HG02852 (cell line): Measurements from ENCODE around the gene TDRD1.

ENCODE experiments used
- ATAC-seq: cut with Tn5 transposase; IDR thresholded peaks from one replicate; pipeline ENCODE4 v1.9.1; 2021; ENCODE audit warnings: mild to moderate bottlenecking, moderate library complexity; ENCODE audit not compliant: unreplicated experiment

Gene TDRD1

DNA sequence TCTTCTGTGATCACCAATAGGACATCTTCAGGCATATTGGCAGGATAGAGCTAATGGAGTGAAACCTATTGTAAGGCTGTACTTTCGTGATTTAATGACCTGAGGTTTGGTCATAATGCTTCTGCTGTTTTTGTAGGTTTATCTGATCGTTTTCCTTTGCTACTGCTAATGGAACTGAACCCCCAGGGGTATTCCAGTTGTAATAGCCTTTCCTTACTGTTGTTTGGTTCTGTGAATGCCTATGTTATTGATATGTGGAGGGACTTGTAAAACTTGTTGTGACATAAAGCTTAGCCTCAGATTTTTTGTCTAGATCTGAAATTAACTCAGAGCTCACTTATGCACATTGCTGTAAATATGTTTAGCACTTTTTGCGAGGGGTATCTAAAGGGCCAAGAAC, 49.0 kb downstream of the TDRD1 start:
- ATAC-seq: no peak

DNA sequence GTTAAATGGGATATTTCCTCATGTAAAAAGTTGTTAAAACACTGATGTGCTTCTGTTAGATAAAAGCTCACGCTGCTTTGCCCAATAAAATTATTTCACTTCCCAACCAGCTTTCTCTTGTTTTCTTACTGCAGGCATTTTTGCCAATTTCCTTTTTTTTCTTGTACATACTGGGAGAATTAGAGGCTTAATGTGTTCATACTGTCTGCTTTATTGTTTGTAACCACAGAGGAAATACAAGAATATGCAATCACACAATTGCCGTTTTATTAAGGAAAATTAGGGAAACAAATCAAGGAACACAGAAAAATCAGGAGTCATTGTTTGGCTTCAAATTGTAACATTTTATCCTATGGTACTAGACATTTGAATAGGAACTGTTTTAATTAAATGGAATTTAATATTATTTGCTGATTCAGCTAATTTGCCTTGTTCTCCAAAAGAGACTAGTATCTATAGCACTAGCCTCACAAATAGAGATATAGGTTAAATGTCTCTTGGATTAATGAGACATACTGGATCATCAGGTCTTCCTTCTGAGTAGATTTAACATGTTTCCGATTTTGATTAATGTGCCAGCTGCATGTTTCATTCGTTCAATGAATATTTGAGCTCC, 53.5 kb downstream of the TDRD1 start:
- ATAC-seq: no peak

DNA sequence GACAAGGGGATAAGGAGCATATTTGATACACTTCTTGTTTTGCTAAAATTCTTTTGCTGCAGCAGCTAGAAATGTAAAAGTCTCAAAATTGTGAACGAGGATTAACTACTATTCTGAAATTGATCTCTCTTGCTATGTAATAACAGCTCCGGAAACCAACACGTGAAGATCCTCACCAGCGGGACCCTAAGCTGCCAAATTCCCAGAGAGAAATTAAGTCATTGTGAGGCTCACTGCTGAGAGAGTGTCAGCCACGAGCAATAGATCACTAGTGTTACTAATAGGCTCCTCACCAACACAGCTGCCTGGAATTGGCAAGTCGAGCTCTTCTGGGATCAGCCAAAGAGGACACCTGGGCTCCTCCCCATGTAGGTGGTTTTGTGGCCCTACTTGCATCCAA, 54.3 kb downstream of the TDRD1 start:
- ATAC-seq: no peak

DNA sequence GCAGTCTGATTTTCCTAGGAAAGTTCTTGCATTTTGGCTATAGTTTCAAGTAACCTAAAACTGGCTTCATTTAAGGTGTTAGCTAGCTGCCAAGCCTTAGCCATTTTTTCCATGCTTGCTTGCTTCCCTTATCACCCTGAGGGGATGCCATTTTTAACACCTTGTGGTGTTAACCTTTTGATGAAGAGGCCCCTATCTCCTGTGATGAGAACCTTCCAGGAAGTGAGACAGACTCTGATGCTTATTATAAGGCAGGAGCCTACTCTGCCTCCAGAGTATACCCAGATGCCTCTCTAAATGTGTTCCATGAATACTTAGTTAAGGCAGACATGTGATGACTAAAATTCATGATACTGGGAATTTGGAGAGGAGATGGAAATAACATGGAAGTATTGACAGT, 55.0 kb downstream of the TDRD1 start:
- no peak for ATAC-seq

DNA sequence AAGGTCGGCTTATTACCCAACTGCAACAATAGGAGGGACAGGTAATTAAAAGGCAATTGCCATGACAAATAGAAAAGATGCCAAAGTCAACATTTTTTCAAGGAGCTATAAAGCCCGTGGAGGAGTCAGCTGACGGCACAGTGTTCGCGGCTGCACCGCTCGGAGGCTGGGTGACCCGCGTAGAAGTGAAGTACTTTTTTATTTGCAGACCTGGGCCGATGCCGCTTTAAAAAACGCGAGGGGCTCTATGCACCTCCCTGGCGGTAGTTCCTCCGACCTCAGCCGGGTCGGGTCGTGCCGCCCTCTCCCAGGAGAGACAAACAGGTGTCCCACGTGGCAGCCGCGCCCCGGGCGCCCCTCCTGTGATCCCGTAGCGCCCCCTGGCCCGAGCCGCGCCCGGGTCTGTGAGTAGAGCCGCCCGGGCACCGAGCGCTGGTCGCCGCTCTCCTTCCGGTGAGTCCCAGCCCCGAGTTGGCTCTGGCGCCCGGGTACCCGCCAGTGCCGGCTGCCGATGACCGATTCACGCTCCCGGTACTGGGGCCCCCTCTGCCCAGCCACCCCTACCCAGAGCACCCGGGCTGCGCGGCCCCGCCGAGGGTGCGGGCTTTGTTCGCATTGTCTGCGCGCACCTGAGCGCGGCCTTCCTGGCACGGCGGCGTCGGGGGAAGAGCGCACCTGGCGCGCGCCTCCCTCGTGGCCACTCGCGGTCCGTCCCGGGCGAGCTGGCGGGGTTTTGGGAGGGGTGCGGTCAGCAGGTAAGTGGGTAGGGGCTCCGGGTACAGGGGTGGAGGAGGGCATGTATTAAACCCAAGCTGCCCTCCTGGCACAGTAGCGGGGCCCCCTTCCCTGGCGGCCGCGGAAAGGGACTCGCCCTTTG, 60.2 kb downstream of the TDRD1 start, which contains the start of gene VWA2:
TSS of gene VWA2 (plus strand) at position 138 of the 877 bp plus-strand sequence. CDS start 9,460 bp downstream, outside the sequence.
- no peak for ATAC-seq

DNA sequence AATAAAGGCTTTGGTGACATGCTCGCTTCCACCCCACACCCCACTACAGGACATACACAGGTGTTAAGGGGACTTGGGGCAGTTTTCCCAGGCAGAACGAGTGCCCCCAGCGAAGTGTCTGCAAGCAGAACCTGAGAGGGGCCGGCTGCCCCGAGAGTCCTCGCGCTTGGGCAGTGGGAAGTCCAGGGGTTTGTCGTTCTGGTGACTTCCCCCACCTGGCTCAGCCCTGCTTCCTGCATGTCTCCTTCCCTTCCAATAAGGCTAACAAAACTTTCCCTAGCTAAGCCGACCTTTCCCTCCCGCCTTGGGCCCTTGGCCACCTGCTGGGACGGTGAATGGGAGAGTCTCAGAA, 60.8 kb downstream of the TDRD1 start:
- ATAC-seq: no peak

DNA sequence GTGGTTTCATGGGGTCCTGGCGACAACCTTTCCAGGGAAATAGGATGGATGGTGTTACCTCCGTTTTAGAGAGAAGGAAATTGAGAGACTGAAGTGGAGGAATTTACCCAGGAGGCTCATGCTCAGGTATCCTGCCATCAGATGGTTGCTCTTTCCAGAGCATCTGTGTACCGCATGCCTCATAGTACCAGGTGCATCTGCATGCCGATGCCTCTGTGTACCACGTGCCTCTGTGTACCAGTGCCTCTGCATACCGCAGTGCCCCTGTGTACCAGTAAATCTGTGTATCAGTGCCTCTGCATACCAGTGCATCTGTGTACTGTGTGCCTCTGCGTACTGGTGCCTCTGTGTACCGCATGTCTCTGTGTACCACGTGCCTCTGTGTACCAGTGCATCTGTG, 63.1 kb downstream of the TDRD1 start:
- no peak for ATAC-seq

DNA sequence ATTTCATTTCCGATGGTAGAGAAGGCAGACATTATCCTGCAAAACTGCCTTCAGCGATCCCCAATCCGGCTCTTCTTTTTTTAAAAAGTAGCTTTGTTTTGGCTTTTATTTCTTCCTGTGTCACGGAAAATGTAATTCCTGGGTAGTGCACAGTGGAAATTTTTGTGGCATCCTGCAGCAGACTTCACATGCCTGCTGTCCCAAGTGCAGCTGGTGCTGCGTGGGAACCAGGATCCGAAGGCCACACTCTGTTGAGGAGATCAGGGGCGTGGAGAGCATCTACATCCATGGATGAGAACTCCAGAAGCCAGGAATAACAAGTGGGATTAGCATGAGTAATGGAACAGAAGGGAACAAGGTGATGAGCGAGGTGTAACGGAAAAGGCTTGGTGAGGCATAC, 64.5 kb downstream of the TDRD1 start:
- no peak for ATAC-seq

DNA sequence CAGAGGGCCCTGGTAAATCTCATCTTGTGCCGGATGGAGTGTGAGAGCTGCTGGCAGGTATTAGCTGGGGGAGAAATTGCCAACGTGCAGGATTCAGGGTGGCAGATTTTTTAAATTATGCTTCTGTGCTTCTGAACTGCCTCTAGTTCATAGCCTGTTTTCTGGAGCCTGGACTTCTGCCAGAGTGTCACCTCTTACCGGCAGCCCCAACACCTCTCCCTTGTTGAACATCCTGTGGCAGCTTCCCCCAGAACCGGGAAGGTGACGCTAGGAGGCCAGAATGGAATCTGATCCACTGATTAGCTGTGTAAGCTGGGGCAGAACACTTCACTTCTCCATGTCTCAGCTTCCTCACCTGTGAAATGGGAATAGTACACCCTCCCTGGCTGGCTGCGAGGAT, 65.0 kb downstream of the TDRD1 start:
- no peak for ATAC-seq

DNA sequence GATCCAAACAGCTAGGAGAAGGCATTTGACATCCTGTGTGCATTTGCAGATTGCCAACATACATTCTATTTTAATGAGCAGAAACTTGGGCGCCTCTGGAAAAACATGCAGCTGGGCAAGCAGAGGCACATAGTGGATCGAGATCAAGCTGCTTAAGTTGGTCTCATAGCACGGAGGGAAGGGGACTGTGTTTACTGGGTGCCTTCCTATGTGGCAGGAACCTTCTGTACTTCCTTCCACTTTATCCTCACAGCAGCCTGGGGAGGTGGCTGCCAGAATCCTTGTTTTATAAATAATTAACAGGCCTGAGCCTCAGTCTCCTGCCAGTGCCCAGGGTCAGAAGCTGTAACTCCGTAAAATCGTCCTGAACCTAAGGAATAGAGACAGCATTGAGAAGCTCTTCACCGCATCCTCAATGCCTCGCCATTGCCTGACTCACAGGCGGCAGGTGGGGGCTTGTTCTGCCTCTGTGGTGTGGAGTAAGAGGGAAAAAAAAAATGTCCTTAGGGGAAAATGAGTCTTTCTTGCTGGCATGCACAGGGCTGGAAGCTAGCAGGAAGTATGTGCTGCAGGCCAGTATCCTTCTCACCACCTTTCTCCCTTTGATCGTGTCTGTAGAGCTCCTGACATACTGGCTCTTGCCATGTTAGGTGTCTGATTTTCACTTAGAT, 66.1 kb downstream of the TDRD1 start:
- no peak for ATAC-seq

DNA sequence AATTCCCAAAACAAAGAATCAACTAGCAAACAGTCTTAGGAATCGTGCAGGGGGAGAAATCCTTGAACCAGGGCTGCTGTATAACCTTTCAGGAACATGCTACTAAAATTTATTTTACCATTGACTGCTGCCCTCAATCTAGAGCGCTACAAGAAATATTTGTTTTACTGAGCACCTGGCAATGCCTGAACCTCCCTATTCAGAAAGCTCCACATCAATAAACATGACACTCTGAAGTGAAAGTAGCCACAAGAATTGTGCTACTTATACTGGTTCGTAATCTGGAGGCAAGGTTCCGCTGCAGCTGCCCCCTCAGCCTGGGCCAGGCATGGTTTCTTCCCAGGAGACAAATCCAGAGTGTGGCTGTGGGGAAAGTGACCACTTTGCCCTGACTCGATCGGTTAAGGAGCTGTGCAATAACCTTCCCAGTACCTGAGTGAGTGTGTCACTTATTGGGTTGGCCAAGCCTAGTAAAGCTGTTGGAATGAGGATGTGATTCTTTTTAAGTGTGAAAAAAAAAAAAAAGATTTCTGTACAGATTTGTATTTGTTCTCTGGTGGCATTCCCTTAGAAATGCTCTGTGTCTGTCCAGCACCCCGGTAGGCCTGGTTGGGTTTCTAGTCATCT, 67.6 kb downstream of the TDRD1 start:
- no peak for ATAC-seq

DNA sequence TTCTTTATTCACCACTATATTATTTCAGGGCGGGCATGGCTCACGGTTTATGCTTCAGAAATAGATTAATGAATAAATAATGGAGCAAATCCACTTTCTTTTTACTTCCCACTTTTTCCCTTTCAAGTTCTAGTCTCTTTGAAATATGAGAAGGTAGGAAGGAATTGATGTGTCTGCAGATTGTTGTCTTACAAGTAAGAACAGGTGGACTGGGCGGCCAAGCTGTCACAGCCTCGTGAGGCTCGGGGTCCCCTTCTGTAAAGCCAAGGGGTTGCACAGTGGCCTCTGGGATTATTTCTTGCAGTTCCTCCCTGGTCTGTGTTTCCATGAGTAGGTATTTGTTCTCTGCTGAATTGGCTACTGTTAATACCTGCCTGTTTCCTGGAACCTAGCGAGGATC, 71.1 kb downstream of the TDRD1 start:
- ATAC-seq: no peak

DNA sequence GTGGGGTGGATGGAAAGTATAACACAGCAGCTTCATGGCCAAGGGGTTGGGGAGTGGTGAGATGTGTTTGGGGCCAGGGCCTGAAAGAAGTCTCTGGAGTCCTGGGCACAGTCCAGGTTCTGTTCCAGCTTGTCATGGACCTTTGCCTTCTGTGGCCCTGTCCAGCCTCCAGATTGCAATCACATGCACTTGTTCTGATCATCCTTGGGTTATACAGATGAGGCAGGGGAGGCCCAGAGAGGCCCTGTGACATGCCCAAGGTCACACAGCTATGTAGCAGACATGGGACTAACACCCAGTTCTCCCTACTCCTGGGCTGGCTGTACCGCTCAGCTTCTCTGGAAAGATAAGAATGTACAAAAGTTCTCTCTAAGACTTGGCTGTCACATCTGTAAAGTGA, 71.6 kb downstream of the TDRD1 start:
- ATAC-seq: no peak

DNA sequence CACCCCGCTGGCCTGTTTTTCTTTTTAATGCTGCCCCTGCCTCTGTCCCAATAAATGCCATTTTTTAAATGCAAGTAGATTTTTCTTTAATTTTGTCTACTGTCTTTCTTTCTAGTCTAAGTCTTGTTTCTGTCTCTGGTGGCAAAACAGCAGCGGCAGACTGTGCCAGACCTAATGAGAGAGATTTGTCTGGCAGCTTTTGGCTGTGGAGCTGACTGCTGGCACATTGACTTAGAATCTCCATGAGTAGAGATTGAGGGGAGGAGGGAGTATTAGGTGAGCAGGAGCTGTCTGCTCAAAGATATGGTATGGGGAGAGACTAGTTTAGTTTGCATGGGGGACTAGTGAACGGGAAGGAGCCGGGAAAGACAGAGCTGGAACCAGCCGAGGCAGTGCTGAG, 72.9 kb downstream of the TDRD1 start:
- no peak for ATAC-seq

DNA sequence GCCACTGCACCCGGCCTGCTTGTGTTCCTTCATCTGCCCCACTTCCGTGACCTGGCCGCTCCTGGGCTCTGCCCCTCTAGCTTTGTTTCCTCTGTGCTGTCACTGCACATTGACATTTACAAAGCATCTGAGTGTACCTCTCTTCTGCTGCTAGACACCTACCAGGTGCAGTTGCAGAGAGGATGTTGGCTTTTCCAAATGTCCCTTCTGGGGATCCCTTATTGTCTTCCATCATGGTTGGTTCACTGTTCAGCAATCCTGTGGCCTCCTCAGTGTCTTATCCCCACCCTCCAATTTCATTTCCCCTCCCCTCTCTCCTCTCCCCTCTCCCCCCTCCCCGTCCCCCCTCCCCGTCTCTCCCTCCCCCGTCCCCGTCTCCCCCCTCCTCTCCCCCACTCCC, 73.7 kb downstream of the TDRD1 start:
- ATAC-seq: no peak

DNA sequence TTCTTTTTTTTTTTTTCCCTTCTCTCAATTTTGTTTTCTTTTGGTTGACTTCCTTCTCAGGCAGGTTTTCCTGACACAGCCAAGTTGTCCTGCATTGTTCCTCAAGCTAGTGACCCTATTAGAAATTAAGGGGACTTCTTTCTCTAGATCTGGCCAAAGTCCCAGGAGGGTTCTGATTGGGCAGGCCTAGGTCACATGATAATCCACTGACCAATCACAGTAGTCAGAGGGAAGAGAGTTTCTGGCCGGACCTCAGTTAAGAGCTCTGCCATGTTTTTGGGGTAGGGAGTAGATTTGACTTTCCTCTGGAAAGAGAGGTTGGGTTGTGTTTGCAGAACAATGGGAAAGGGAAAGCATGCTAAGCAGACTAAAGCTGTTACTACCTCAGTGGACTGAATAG, 76.1 kb downstream of the TDRD1 start:
- ATAC-seq: no peak

DNA sequence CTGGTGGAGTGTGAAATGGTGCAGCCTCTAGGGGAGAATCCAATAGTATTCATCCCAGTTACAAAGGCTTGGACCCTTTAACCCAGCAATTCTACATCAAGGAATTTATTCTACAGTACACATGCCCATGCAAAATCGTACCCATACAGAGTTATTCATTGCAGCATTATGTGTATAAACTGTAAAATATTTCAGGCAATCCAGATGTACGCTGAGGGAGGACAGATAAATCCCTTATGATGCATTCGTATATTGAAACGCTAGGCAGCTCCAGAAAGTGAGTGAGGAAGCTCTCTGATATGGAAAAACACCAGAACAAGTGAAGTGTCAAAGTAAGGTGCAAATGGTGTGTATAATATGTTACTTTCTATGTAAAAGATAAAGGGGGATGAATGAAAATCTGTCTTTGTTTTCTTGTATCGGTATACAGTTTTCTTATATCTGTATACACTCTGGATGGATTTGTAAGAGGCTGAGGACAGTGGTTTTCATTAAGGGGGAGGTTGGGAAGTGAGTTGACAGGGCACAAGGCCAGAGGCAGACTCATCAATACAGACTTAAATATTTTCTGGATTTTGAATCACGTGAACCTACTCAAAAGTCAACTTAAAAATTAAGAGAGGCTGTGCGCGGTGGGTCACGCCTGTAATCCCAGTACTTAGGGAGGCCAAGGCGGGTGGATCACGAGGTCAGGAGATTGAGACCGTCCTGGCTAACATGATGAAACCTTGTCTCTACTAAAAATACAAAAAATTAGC, 77.0 kb downstream of the TDRD1 start:
- no peak for ATAC-seq

DNA sequence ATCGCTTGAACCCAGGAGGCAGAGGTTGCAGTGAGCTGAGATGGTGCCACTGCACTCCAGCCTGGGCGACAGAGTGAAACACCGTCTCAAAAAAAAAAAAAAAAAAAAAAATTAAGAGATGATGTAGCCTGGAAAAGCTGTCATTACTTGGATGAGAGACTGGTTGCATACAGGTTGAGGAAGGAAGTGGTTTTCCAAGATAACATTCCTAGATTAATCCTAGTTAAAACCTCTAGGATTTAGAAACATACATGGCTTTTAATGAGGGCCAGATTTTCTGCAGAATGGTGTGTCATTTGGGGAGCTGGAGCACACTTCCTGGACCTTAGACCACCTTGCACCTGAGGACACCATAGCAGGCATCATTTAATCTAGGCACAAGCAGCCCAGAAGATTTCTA, 77.7 kb downstream of the TDRD1 start:
- no peak for ATAC-seq

DNA sequence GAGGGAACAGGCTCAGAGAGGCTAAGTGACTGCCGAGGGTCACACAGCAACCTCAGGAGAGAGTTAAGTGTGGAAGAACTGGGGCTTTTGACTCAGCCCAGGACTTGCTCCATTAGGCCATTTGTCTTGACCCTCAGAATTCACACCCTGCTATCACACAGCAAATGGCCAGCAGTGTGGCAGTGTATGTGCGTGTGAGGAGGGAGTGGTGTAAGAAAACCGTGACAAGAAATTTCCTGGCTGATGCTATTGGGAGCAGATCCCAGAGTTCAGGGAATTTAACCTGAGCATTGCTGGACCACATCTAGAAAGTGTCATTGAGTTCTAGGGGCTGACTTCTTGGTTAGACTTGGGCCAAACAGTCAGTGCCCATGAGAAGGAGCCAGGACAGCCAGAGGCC, 78.3 kb downstream of the TDRD1 start:
- no peak for ATAC-seq

DNA sequence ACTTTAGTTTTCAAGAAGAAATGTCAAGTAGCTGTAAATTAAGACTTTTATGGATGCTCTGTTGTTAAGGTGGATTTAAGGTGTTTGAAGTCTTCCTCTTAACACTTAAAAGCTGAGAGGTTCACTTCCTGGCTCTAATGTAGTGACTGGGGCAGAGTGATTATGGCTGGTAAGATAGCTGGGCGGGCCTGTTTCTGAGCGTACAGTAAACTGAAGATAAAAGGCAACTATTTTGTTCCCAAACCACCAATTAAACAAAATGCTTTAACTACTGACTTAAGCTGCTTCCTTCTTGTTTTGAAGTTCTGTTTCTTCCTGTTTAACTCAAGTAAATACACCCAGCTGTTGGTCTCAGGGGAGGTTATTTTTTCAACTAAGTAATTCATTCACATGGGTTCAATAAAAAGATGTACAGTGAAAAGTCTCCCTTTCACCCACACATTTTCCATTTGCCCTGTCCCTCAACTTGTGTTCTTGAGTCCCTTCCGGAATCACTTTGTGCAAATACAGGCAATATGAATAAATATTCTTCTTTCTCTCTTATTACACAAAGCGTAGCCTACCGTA, 79.2 kb downstream of the TDRD1 start:
- ATAC-seq: no peak

DNA sequence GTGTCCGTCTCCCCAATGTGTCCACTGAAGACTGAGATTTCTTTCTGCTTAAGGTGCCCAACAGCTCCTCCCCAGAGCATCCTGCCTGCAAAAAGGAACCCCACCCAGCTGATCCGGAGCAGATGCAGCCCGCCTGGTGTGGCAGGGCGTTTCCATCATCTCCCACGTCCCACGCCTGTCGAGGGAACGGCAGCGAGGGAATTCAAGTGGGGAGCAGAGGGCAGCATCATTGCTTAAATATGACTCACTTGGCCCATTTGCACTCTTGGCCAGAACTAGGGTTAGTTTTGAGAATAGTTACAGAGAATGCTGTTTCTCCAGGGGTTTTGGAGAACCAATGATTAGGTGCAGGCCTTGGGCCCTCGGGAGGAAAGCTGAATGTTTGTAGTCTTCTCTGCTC, 80.7 kb downstream of the TDRD1 start:
- ATAC-seq: no peak
